ENCODE measurements around the gene MISP. TPM values are rescaled to one million over a fixed set of nuclear protein-coding genes. Genes with fewer than 3 reads are reported as not detected.

The MISP gene
- total and polyA plus RNA-seq, 2 of the 13 experiments (the other 11 are each of a cell fraction or from before 2014, with no cell fraction given), result 0.67 to 1.3 TPM

DNA sequence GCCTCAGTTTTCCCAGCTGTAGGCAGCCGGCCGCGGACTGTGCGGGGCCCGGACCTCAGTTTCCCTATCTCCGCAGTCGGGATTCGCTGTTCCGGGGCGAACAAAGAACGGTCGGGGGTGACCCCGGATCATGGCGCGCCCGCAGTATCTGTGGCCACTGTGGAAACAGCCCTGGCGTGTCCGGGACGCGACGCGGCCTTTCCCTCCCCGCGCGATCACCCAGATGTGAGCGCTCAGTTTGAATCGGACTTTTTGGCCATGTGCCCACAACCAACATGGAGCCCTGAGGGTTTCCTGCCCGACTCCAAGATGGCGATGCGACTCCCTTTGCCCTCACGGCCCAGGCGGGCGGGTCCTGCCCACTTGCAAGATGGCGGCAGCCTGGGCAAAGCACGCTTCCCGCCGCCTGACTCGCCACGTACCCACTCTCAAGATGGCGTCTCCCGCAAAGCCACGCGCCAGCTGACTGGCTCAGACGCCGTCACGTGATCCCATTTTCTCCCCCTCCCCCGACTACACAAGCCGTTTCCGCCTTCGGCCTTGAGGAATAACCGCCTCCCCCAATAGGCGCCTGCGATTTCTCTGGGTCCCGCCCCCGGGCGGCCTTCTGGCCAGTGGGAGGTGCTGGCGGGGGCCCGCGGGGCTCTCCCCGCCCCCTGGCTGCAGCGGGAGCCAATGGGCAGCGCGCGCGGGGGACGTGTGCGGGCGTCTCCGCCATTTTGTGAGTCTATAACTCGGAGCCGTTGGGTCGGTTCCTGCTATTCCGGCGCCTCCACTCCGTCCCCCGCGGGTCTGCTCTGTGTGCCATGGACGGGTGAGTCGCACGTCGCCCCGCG, 46.0 kb downstream of the MISP start, which contains the start of gene PTBP1 (continued):
- TF ChIP-seq, protein P1, sequence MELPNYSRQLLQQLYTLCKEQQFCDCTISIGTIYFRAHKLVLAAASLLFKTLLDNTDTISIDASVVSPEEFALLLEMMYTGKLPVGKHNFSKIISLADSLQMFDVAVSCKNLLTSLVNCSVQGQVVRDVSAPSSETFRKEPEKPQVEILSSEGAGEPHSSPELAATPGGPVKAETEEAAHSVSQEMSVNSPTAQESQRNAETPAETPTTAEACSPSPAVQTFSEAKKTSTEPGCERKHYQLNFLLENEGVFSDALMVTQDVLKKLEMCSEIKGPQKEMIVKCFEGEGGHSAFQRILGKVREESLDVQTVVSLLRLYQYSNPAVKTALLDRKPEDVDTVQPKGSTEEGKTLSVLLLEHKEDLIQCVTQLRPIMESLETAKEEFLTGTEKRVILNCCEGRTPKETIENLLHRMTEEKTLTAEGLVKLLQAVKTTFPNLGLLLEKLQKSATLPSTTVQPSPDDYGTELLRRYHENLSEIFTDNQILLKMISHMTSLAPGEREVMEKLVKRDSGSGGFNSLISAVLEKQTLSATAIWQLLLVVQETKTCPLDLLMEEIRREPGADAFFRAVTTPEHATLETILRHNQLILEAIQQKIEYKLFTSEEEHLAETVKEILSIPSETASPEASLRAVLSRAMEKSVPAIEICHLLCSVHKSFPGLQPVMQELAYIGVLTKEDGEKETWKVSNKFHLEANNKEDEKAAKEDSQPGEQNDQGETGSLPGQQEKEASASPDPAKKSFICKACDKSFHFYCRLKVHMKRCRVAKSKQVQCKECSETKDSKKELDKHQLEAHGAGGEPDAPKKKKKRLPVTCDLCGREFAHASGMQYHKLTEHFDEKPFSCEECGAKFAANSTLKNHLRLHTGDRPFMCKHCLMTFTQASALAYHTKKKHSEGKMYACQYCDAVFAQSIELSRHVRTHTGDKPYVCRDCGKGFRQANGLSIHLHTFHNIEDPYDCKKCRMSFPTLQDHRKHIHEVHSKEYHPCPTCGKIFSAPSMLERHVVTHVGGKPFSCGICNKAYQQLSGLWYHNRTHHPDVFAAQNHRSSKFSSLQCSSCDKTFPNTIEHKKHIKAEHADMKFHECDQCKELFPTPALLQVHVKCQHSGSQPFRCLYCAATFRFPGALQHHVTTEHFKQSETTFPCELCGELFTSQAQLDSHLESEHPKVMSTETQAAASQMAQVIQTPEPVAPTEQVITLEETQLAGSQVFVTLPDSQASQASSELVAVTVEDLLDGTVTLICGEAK (IDR thresholded peaks at IDR 0.05), result no peak
- TF ChIP-seq, protein P1 (CRISPR knock-in tag; IDR thresholded peaks at IDR 0.05), result peak; percentile 67; the same call in 1 of the 2 replicates
- TF ChIP-seq TAF15 (IDR thresholded peaks at IDR 0.05; ENCODE audit: low read depth, low read length, poor library complexity, severe bottlenecking), result no peak
- no peak for TF ChIP-seq ZNF678 (CRISPR knock-in tag; IDR thresholded peaks at IDR 0.05)
- peak; percentile 73; the same call in 1 of the 2 replicates for TF ChIP-seq ZFP82 (CRISPR knock-in tag; IDR thresholded peaks at IDR 0.05; ENCODE audit: borderline replicate concordance)
- TF ChIP-seq ZNF772 (CRISPR knock-in tag; IDR thresholded peaks at IDR 0.05), result peak; percentile 96
- TF ChIP-seq, protein P2, sequence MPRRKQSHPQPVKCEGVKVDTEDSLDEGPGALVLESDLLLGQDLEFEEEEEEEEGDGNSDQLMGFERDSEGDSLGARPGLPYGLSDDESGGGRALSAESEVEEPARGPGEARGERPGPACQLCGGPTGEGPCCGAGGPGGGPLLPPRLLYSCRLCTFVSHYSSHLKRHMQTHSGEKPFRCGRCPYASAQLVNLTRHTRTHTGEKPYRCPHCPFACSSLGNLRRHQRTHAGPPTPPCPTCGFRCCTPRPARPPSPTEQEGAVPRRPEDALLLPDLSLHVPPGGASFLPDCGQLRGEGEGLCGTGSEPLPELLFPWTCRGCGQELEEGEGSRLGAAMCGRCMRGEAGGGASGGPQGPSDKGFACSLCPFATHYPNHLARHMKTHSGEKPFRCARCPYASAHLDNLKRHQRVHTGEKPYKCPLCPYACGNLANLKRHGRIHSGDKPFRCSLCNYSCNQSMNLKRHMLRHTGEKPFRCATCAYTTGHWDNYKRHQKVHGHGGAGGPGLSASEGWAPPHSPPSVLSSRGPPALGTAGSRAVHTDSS (CRISPR knock-in tag; conservative IDR thresholded peaks at IDR 0.05), result 0 out of 2 replicates have a peak, but pooled peaks have one; percentile 32
- peak; percentile 39; the same call in 1 of the 2 replicates for TF ChIP-seq RFXANK (CRISPR knock-in tag; IDR thresholded peaks at IDR 0.05)
- TF ChIP-seq ZFX (CRISPR knock-in tag; IDR thresholded peaks at IDR 0.05; ENCODE audit: low read depth), result peak; percentile 86
- TF ChIP-seq ELF1 (CRISPR knock-in tag; IDR thresholded peaks at IDR 0.05), result peak; percentile 91
- no peak for TF ChIP-seq ZNF124 (CRISPR knock-in tag; IDR thresholded peaks at IDR 0.05)
- TF ChIP-seq NFE2L2 (IDR thresholded peaks at IDR 0.05; ENCODE audit: low read length), result no peak
- 0 out of 2 replicates have a peak, but pooled peaks have one; percentile 19 for TF ChIP-seq SIX4 (CRISPR knock-in tag; IDR thresholded peaks at IDR 0.05)
- no peak for TF ChIP-seq ZNF383 (CRISPR knock-in tag; IDR thresholded peaks at IDR 0.05; ENCODE audit: borderline replicate concordance)
- TF ChIP-seq, protein P3, sequence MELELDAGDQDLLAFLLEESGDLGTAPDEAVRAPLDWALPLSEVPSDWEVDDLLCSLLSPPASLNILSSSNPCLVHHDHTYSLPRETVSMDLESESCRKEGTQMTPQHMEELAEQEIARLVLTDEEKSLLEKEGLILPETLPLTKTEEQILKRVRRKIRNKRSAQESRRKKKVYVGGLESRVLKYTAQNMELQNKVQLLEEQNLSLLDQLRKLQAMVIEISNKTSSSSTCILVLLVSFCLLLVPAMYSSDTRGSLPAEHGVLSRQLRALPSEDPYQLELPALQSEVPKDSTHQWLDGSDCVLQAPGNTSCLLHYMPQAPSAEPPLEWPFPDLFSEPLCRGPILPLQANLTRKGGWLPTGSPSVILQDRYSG (CRISPR knock-in tag; IDR thresholded peaks at IDR 0.05), result 0 out of 2 replicates have a peak, but pooled peaks have one; percentile 45
- TF ChIP-seq ZNF333 (CRISPR knock-in tag; IDR thresholded peaks at IDR 0.05; ENCODE audit: borderline replicate concordance), result peak; percentile 84
- peak; percentile 21; the same call in 1 of the 2 replicates for TF ChIP-seq ZZZ3 (CRISPR knock-in tag; IDR thresholded peaks at IDR 0.05; ENCODE audit: borderline replicate concordance)

All from HepG2 (cell line).